Kidney capillary endothelial cell (primary cell): ENCODE data around the gene IQCH.

Experiments
- DNase-seq: peaks from one replicate; pipeline ENCODE4 v3.0.0-alpha.2; 2018; ENCODE audit warnings: low spot score

The IQCH gene

GRCh38 chr15:67534360-67534759, 279.8 kb downstream of the IQCH start:
- no peak for DNase-seq

- no peak for DNase-seq
Observed at GRCh38 chr15:67537771-67538170, 283.2 kb downstream of the IQCH start.

- peak; percentile 41 for DNase-seq
Observed at GRCh38 chr15:67542420-67543347, 288.1 kb downstream of the IQCH start, which contains the start of gene MAP2K5. Gene MAP2K5, plus strand, starts transcription at chr15:67542703. Its CDS starts 633 bp downstream, at chr15:67543336.

- peak; percentile 7 for DNase-seq
Observed at GRCh38 chr15:67543348-67543718, 288.7 kb downstream of the IQCH start.

GRCh38 chr15:67544475-67544874, 289.9 kb downstream of the IQCH start:
- no peak for DNase-seq

- no peak for DNase-seq
Observed at GRCh38 chr15:67545864-67546263, 291.3 kb downstream of the IQCH start.

- no peak for DNase-seq
Observed at GRCh38 chr15:67547064-67547463, 292.5 kb downstream of the IQCH start.

- DNase-seq = no peak
Observed at GRCh38 chr15:67547836-67548235, 293.2 kb downstream of the IQCH start.

- DNase-seq = peak; percentile 2
Observed at GRCh38 chr15:67548236-67548852, 293.8 kb downstream of the IQCH start.

- no peak for DNase-seq
Observed at GRCh38 chr15:67548862-67549651, 294.5 kb downstream of the IQCH start.

- DNase-seq = no peak
Observed at GRCh38 chr15:67549736-67550135, 295.1 kb downstream of the IQCH start.

- DNase-seq = no peak
Observed at GRCh38 chr15:67550522-67550921, 295.9 kb downstream of the IQCH start.

GRCh38 chr15:67551207-67551743, 296.7 kb downstream of the IQCH start:
- DNase-seq = no peak
